MM.1S (cell line): ENCODE measurements around the gene TAS1R1.

Experiments
- DNase-seq: peaks from one replicate; pipeline ENCODE4 v3.0.0-alpha.2; 2015
- H2AFZ ChIP-seq: fragments of 300-600 bp; sonication (generic); 2 replicates; pipeline ENCODE4 v1.6.0; 2016; ENCODE audit warnings: antibody characterized with exemption, low read length
- H3F3A ChIP-seq: fragments of 300-600 bp; sonication (generic); 2 replicates; pipeline ENCODE4 v1.6.1; 2016; ENCODE audit warnings: mild to moderate bottlenecking, antibody characterized with exemption, low read length, moderate library complexity, mixed read lengths; ENCODE audit not compliant: insufficient read depth
- H3K27ac ChIP-seq: fragments of 300-600 bp; sonication (generic); 2 replicates; pipeline ENCODE4 v1.5.1; 2016; ENCODE audit warnings: mild to moderate bottlenecking, low read length
- H3K27me3 ChIP-seq: fragments of 300-600 bp; sonication (generic); replicated peaks from 2 replicates; pipeline ENCODE4 v1.6.0; 2016; ENCODE audit warnings: low read length; ENCODE audit not compliant: insufficient read depth
- H3K36me3 ChIP-seq: fragments of 300-600 bp; sonication (generic); replicated peaks from 2 replicates; pipeline ENCODE4 v1.6.1; 2016; ENCODE audit warnings: mild to moderate bottlenecking, low read length, mixed read lengths; ENCODE audit not compliant: insufficient read depth
- H3K4me1 ChIP-seq: fragments of 300-600 bp; sonication (generic); 2 replicates; pipeline ENCODE4 v1.6.1; 2016; ENCODE audit warnings: low read length, mixed read lengths
- H3K4me2 ChIP-seq: fragments of 300-600 bp; sonication (generic); 2 replicates; pipeline ENCODE4 v1.6.0; 2016; ENCODE audit warnings: low read depth, low read length
- H3K4me3 ChIP-seq: fragments of 300-600 bp; sonication (generic); 2 replicates; pipeline ENCODE4 v1.5.1; 2016; ENCODE audit warnings: low read length, mixed read lengths
- H3K79me2 ChIP-seq: fragments of 300-600 bp; sonication (generic); 2 replicates; pipeline ENCODE4 v1.6.1; 2016; ENCODE audit warnings: mixed run types, low read length, mixed read lengths
- H3K9ac ChIP-seq: fragments of 300-600 bp; sonication (generic); 2 replicates; pipeline ENCODE4 v1.6.1; 2016; ENCODE audit warnings: low read length, mixed read lengths
- H3K9me2 ChIP-seq: fragments of 300-600 bp; sonication (generic); replicated peaks from 2 replicates; pipeline ENCODE4 v1.6.1; 2016; ENCODE audit warnings: mild to moderate bottlenecking, low read length, mixed read lengths; ENCODE audit not compliant: insufficient read depth
- H3K9me3 ChIP-seq: fragments of 300-600 bp; sonication (generic); replicated peaks from 2 replicates; pipeline ENCODE4 v1.6.1; 2016; ENCODE audit warnings: mild to moderate bottlenecking, low read length, mixed read lengths; ENCODE audit not compliant: insufficient read depth
- H4K20me1 ChIP-seq: fragments of 300-600 bp; sonication (generic); 2 replicates; pipeline ENCODE4 v1.6.1; 2016; ENCODE audit warnings: mild to moderate bottlenecking, low read length, moderate library complexity, mixed read lengths; ENCODE audit not compliant: insufficient read depth
- CTCF ChIP-seq: fragments of 300-600 bp; sonication (generic); IDR thresholded peaks from 2 replicates; pipeline ENCODE4 v1.5.1; 2016; ENCODE audit warnings: antibody characterized with exemption, low read length, mixed read lengths
- EZH2 ChIP-seq: fragments of 300-600 bp; sonication (generic); optimal IDR thresholded peaks from 2 replicates; pipeline ENCODE3; 2017; ENCODE audit warnings: low read depth, mild to moderate bottlenecking, antibody characterized with exemption, low read length, mixed read lengths
- EZH2phosphoT487 ChIP-seq: fragments of 300-600 bp; sonication (generic); IDR thresholded peaks from 2 replicates; pipeline ENCODE4 v1.6.1; 2018; ENCODE audit warnings: antibody characterized with exemption, low read length

Gene TAS1R1

GRCh38 chr1:6538956-6539355 lies 16.2 kb upstream of the TAS1R1 start:
- Histone ChIP-seq H3K79me2 (no peaks in the 10 kb centered on the region), H3K27ac (no peak overlapping the region), H3K36me3 (no peaks in the 10 kb centered on the region), H3K4me3 (no peak overlapping the region), H3K9me2 (no peaks in the 10 kb centered on the region), H3F3A (no peaks in the 10 kb centered on the region), H4K20me1 (no peaks in the 10 kb centered on the region), H3K4me1 (no peaks in the 10 kb centered on the region), H3K4me2 (no peak overlapping the region), H3K27me3 (no peaks in the 10 kb centered on the region), H3K9ac (no peak overlapping the region), H3K9me3 (no peaks in the 10 kb centered on the region), H2AFZ (no peak overlapping the region)
- TF ChIP-seq CTCF (no peak), EZH2 (no peak), EZH2phosphoT487 (no peak)
- DNase-seq, result no peak

- Histone ChIP-seq H3K79me2 (peaks cover 3% of the 10 kb centered on the region), H2AFZ (no peak overlapping the region), H3K27me3 (no peaks in the 10 kb centered on the region), H3K27ac (no peak overlapping the region), H3K4me2 (no peak overlapping the region), H3K9me3 (no peaks in the 10 kb centered on the region), H3K4me1 (no peaks in the 10 kb centered on the region), H3F3A (no peaks in the 10 kb centered on the region), H3K9ac (no peak overlapping the region), H3K36me3 (peaks cover 7% of the 10 kb centered on the region), H4K20me1 (no peaks in the 10 kb centered on the region), H3K9me2 (no peaks in the 10 kb centered on the region), H3K4me3 (no peak overlapping the region)
- TF ChIP-seq EZH2phosphoT487 (no peak), EZH2 (no peak), CTCF (no peak)
- DNase-seq, result no peak
Observed at GRCh38 chr1:6544831-6545230, 10.3 kb upstream of the TAS1R1 start.

- Histone ChIP-seq H2AFZ (no peak overlapping the region), H3K27ac (no peak overlapping the region), H3K4me2 (no peak overlapping the region), H4K20me1 (no peaks in the 10 kb centered on the region), H3K79me2 (peaks cover 6% of the 10 kb centered on the region), H3K9me2 (no peaks in the 10 kb centered on the region), H3K9ac (no peak overlapping the region), H3K27me3 (no peaks in the 10 kb centered on the region), H3F3A (no peaks in the 10 kb centered on the region), H3K9me3 (no peaks in the 10 kb centered on the region), H3K4me3 (no peak overlapping the region), H3K36me3 (peaks cover 7% of the 10 kb centered on the region), H3K4me1 (no peaks in the 10 kb centered on the region)
- no peak for DNase-seq
- no peak for TF ChIP-seq EZH2phosphoT487
- no peak for TF ChIP-seq CTCF
- TF ChIP-seq EZH2, result no peak
Observed at GRCh38 chr1:6545276-6546112, 9.6 kb upstream of the TAS1R1 start.
